ENCODE results near the gene FOXJ3.

Gene FOXJ3

GRCh38 chr1:42172381-42173133 lies 162.5 kb downstream of the FOXJ3 start:
- DNase-seq (ENCODE audit: insufficient read length, low spot score): no peak
- no peak for FAIRE-seq

- FAIRE-seq (no peak), DNase-seq (ENCODE audit: insufficient read length, low spot score) (no peak)
Measured at GRCh38 chr1:42171679-42172266, 163.3 kb downstream of the FOXJ3 start.

- DNase-seq (ENCODE audit: insufficient read length, low spot score): no peak
- no peak for FAIRE-seq
Measured at GRCh38 chr1:42170779-42171621, 164.0 kb downstream of the FOXJ3 start.

GRCh38 chr1:42168763-42169162 lies 166.3 kb downstream of the FOXJ3 start:
- DNase-seq (ENCODE audit: insufficient read length, low spot score) (no peak), FAIRE-seq (no peak)

DNA sequence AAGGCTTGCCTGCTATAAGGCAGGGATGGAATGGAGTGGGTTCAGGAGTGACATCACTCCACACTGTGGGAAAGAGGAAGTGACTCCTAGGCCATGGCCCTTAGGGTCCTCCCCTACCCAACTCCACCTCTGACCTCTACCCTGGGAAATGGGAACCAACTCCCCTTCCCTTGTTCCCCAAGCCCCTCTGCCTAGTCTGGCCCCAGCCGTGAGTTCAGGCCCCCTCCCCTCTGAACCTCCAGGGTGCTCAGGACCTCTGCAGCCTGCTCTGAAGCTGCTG lies 166.7 kb downstream of the FOXJ3 start:
- FAIRE-seq (no peak), DNase-seq (ENCODE audit: insufficient read length, low spot score) (no peak)

DNA sequence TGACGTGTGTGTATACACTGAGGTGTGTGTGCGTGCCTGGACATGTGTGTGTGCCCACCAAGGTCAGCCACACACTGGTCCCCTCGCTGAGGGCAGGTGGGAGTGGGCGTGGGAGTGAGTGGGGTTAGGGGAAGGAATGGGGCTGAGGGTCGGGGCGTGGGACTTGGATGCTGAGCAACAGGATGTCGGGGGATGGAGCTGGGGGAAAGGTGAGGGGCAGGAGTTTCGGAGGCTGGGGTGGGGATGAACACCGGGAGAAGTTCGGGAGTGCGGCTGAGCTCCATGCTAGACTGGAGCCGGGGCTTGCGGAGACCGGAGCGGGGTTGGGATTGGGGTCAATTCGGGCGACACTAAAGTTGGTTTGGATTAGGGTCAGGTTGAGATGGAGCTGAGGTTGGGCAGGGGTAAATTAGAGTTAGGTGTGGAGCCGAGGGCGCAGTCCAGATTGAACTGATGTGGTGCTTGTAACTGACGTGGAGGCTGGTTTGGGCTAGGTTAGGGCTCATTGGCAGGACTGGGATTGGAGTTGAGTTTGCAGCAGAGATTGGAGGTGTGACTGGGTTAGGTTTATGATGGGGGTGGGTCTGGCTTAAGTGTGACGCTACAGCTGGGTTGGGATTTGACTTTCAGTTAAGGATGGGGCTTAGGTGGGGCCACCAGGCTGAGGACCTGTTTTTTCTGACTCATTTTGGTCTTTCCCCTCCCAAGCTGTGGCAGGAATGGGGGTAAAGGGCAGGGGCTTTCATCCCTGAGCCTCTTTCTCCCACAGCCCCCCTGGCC lies 167.2 kb downstream of the FOXJ3 start:
- FAIRE-seq: no peak
- DNase-seq (ENCODE audit: insufficient read length, low spot score): no peak

DNA sequence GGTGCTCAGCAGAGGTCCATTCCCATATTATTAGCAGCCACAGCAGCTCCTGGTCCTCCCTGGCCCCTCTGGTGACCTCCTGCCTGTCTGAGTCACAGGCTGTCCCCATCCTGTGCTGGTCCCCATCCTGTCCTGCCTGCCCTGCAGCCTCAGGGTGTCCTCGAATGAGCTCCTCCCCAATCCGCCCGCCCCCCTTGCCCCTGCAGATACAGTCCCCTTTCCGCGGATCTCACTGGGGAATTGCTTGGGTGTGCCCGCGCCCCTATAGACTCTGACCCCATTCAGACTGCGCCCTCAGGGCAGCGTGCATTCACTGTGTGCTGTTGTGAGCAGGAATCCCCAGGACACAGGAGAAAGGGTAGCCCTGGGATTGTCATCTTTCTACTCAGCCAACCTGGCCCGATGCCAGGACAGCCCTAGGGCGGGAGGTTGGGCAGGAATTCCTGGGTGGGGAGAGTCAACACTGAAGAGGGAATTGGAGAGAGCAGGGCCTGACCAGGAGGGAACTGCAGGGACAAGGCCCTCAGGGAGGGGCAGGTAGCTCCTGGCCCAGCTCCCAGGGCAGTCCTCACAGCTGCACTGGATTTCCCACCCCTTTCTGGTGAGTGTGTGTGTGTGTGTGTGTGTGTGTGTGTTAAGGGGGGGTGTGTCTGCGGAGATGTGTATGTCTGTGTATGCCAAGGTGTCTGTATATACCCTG lies 169.4 kb downstream of the FOXJ3 start:
- FAIRE-seq (no peak), DNase-seq (ENCODE audit: insufficient read length, low spot score) (no peak)

GRCh38 chr1:42164551-42165420 lies 170.2 kb downstream of the FOXJ3 start, which contains the start of gene GUCA2A:
Gene GUCA2A, minus strand, starts transcription at chr1:42164745. Its CDS starts 33 bp downstream, at chr1:42164712.
- DNase-seq (ENCODE audit: insufficient read length, low spot score): no peak
- FAIRE-seq: no peak

DNA sequence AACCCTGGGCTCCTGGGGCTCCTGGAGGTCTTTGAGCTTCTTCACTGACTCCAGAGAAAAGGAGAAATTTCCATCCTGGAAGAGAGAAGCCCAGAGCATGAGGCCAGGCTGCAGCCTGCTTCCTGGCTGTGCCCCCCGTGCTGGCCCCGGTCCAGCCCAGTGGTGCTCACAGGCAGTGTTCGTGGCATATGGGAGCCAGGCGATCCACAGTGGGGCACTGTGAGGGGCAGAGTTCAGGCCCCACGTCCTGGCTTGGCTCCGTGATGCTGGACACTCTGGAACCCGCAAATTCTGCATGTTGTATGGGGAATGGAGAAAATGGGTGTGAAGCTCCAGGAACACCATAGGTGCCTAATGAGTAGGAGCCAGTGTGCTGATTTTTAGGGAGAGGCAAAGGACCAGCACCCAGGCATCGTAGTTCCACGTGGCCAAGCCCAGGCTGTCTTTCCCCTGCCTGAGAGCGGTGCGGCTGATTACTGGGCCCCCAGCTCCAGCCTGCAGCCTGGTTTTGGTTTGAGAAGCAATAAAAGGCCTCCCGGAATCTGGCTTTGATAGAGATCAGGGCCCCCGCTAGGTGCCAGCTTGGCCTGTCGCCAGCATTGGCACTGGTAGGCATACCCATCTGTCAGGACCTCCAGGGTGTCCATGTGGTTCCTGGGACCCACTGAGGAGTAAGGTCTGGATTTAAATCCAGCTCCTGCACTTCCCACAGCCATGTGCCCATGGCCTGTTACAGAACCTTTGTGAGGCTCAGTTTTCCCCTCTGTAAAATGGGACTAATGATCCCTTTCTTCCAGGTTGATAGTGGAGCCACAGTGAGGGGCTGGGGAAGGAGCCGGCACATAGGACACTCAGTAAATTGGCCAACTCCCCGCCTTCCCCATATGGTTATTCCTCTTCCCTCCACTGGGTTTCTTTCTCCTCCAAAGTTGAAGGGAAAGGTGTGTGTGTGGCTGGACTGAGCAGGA lies 171.2 kb downstream of the FOXJ3 start:
- DNase-seq (ENCODE audit: insufficient read length, low spot score) (no peak), FAIRE-seq (no peak)

GRCh38 chr1:42163114-42163513 lies 171.9 kb downstream of the FOXJ3 start:
- DNase-seq (ENCODE audit: insufficient read length, low spot score) (no peak), FAIRE-seq (no peak)

DNA sequence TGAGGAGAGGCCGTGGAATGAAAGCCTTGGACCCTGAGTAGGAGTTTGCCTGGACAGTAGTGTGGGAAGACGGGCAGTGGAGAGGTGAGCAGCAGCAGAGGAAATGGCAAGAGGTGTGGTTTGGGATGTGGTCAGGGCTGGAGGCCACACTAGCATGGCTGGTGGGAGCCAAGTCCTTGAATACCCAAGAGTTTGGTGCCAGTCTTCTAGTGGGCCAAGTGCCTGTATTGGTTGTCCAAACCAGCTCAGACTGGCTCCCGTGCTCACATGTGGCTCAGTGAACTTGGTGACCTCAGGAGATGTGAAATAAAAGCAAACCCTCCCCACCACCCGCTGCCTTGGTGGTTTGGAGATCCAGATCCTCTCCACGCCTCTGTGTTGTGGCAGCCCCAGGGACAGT lies 172.9 kb downstream of the FOXJ3 start:
- no peak for DNase-seq (ENCODE audit: insufficient read length, low spot score)
- FAIRE-seq: no peak

GRCh38 chr1:42158189-42158588 lies 176.8 kb downstream of the FOXJ3 start:
- DNase-seq (ENCODE audit: insufficient read length, low spot score): no peak
- no peak for FAIRE-seq

DNA sequence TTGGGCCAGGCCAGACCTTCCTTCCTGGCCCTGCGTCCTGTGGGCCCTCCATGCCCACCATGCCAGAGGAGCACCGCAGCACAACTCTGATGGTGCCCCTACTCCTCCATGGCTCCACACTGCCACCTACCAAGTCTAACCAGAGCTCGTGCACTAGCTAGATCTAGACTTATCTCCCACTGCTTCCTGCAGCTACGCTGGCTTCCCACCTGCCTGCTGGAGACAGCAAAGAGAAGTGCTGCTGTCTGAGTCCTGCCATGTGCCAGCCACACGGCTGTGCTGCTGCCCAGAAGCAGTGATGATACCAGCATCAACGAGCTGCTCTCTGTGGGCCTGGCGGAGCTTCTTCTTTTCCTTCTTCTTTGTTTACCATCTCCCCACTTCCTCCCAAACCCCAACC lies 177.4 kb downstream of the FOXJ3 start:
- DNase-seq (ENCODE audit: insufficient read length, low spot score): no peak
- FAIRE-seq: no peak

- FAIRE-seq (no peak), DNase-seq (ENCODE audit: insufficient read length, low spot score) (no peak)
Measured at GRCh38 chr1:42155362-42155761, 179.7 kb downstream of the FOXJ3 start.

DNA sequence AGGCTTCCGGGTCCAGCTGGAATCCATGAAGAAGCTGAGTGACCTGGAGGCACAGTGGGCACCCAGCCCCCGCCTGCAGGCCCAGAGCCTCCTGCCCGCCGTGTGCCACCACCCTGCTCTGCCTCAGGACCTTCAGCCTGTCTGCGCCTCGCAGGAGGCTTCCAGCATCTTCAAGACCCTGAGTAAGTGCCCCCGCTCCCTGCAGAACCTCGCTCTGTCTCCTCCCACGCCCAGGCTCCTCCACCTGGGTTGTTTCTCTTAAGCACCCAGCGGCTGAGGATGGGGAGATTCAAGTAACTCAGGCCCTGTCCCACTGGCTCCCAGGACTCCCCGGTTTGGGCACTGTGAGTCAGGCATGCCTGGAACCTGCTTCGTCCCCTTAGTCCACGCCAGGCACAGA lies 180.3 kb downstream of the FOXJ3 start:
- FAIRE-seq: no peak

GRCh38 chr1:42153624-42154023 lies 181.4 kb downstream of the FOXJ3 start:
- FAIRE-seq (no peak), DNase-seq (ENCODE audit: insufficient read length, low spot score) (no peak)

More for the DNA sequence above, 180.3 kb downstream of the FOXJ3 start:
- DNase-seq (ENCODE audit: insufficient read length, low spot score): no peak

- no peak for FAIRE-seq
- DNase-seq (ENCODE audit: insufficient read length, low spot score): no peak
Measured at GRCh38 chr1:42152907-42153600, 182.0 kb downstream of the FOXJ3 start, which contains the start of gene GUCA2B. Gene GUCA2B, plus strand, starts transcription at chr1:42153410. Its CDS starts 41 bp downstream, at chr1:42153451.

DNA sequence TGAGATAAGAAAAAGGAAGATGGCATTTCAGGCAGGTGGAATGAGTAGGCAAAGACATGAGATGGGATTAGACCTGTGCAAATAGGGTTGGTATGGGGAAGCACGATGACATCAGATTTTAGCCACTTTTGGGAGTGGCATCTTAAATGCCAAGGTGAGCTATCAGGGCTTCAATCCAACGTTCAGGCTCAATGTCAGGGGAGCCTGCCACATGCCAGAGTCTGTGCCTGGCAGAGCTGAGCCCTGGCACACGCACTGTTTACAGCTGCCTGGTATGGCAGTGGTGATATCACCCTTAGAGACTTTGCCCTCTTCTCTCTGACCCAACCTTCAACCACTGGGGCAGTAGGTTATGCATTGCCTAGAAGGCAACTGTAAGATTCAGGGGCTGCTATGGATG lies 182.9 kb downstream of the FOXJ3 start:
- no peak for DNase-seq (ENCODE audit: insufficient read length, low spot score)
- FAIRE-seq: no peak
